NCI-H82 treated with DMSO at 0.1 percent for 48 hours (cell line): ENCODE measurements around the gene TMEM184B.
A peak's percentile ranks its signal among the peaks of the same experiment; 100 is the strongest.

Source experiments
- DNase-seq: peaks from one replicate; lab custom pipeline; 2025; ENCODE audit not compliant: unreplicated experiment; lab: John Stamatoyannopoulos, UW

The TMEM184B gene

GRCh38 chr22:38228326-38228872, 44.4 kb downstream of the TMEM184B start:
- DNase-seq = no peak

- no peak for DNase-seq
Observed at GRCh38 chr22:38226853-38227649, 45.8 kb downstream of the TMEM184B start.

- DNase-seq = no peak
Observed at GRCh38 chr22:38223289-38223960, 49.4 kb downstream of the TMEM184B start.

- DNase-seq = no peak
Observed at GRCh38 chr22:38222797-38223119, 50.1 kb downstream of the TMEM184B start.

GRCh38 chr22:38221908-38222796, 50.7 kb downstream of the TMEM184B start:
- no peak for DNase-seq

- DNase-seq = no peak
Observed at GRCh38 chr22:38221407-38221806, 51.4 kb downstream of the TMEM184B start.

GRCh38 chr22:38220653-38221386, 52.0 kb downstream of the TMEM184B start:
- no peak for DNase-seq

GRCh38 chr22:38220163-38220562, 52.6 kb downstream of the TMEM184B start:
- DNase-seq = no peak

GRCh38 chr22:38219632-38220031, 53.2 kb downstream of the TMEM184B start:
- DNase-seq = peak; percentile 25

GRCh38 chr22:38218661-38219622, 53.9 kb downstream of the TMEM184B start:
- no peak for DNase-seq

GRCh38 chr22:38215156-38216038, 57.4 kb downstream of the TMEM184B start:
- no peak for DNase-seq

GRCh38 chr22:38214302-38215056, 58.3 kb downstream of the TMEM184B start:
- no peak for DNase-seq

- DNase-seq = no peak
Observed at GRCh38 chr22:38213990-38214301, 58.9 kb downstream of the TMEM184B start.

- DNase-seq = no peak
Observed at GRCh38 chr22:38213319-38213989, 59.4 kb downstream of the TMEM184B start.

GRCh38 chr22:38212442-38212841, 60.4 kb downstream of the TMEM184B start:
- DNase-seq = no peak

- DNase-seq = no peak
Observed at GRCh38 chr22:38211556-38211955, 61.3 kb downstream of the TMEM184B start.

GRCh38 chr22:38208551-38208968, 64.2 kb downstream of the TMEM184B start:
- DNase-seq = no peak
